ENCODE results near the gene KCTD17.
A peak's percentile ranks its signal among the peaks of the same experiment; 100 is the strongest.
"Not testable (repeated sequence)": the region's sequence is repeated elsewhere in the genome, so short reads cannot be mapped to it uniquely, and the experiment has no call there.

The KCTD17 gene

DNA sequence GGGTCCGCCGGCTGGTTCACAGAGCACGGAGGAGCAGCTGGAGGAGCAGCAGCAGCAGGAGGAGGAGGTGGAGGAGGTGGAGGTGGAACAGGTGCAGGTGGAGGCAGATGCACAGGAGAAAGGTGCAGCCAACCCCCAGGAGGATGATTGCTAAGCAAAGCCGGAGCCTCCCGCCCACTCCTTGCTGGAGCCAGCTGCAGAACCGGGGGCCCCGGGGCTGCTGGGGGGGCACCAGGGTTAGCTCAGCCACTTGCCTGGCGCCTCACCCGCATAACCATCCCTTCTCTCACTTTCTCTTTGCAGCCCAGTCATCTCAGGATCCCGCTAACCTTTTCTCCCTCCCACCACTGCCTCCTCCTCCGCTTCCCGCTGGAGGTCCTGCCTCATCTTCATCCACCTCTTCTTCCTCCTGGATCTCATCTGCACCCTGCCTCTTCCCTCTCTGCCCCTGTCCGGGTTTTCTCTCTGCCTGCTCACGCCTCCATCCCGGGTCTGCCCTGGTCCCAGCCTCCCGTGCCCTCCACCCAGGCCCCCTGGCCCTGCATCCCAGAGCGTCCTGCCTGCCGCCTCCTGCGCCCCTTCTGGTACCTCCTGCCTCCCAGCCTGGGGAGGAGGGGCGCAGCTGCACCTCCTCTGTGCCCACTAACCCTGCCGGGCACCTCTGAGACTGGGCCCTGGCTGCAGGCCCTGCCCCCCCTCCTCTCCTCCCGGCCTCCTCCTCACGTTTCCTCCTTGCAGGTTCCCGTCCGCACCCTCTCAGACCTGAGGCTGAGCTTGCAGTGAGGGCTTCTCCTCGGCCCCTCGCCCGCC lies 9.5 kb downstream of the KCTD17 start:
- DNase-seq (ENCODE audit: low spot score) = no peak

DNA sequence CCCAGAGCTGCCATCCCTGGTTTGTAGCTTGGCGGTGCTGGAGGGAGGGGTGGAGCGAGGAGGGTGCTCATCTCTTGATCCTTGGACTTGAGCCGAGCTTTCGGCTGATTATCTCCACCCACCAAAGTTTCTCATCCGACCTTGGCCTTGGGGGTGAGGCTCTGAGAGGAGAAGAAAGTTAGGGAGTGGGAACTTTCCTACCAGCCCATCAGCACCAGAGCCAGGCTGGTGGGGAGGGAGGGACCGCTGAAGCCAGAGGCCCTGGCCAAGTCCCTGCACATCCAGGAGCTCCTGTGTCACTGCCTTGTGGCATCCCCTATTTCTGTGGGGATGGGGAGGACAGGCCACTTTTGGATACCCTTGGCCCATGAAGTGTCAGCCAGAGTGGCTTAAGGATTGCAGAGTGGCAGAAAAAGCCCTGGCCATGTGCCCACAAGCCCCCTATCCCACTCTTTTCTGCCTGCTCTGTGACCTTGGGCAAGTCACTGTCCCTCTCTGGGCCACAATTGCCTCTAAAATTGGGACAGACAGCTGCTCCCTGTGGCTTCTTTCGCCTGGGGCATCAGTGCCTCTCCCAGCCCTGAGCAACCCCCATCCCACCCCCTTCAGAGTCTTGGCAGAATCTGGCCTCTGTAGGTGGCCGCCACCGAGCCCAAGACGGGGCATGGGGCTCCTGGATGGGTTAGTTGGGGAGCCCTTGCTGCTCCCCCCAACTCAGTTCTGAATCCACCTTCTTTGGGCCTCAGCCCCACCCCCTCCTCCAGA lies 10.3 kb downstream of the KCTD17 start:
- DNase-seq (ENCODE audit: low spot score) = no peak

DNA sequence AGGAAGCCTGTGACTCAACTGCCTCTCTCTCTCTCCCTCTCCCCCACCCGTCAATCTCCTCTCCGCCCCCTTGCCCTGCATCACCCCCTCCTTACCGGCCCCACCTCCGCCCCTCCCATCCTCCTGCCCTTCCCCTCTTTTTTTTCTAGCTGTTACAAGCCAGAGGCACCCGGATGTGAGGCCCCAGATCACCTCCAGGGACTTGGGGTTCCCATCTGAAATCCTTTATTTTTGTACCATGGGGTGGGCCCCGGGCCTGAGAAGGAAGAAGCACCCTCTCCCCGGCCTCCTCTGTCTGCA lies 10.8 kb downstream of the KCTD17 start:
- DNase-seq (ENCODE audit: low spot score) = no peak

GRCh38 chr22:37062702-37063381 lies 11.3 kb downstream of the KCTD17 start:
- no peak for DNase-seq (ENCODE audit: low spot score)

- DNase-seq (ENCODE audit: low spot score) = no peak
Observed at GRCh38 chr22:37063431-37064420, 12.2 kb downstream of the KCTD17 start.

- no peak for DNase-seq (ENCODE audit: low spot score)
Observed at GRCh38 chr22:37064553-37064952, 13.0 kb downstream of the KCTD17 start.

DNA sequence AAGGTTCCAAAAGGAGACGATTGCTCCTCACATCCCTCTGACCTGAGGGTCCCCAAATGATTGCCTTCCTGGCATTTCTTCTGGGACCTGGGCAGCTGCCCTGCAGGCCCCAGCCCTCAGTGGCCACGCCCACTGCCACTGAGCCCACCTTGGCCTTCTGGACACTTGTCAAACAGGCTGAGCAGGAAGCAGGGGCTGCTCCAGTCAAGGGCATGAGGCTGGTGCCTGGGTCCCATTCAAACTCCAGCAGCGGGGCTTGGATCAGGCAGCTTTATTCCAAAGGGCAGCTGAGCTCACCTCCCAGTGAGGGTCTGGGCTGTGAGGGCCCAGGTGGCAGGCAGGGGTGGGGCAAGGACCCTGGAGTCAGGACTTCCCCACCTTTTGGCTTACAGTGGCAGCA lies 13.6 kb downstream of the KCTD17 start:
- no peak for DNase-seq (ENCODE audit: low spot score)

- DNase-seq (ENCODE audit: low spot score) = no peak
Observed at GRCh38 chr22:37065961-37066360, 14.4 kb downstream of the KCTD17 start.

GRCh38 chr22:37067428-37067827 lies 15.9 kb downstream of the KCTD17 start:
- DNase-seq (ENCODE audit: low spot score) = no peak

- no peak for DNase-seq (ENCODE audit: low spot score)
Observed at GRCh38 chr22:37068859-37069258, 17.3 kb downstream of the KCTD17 start.

DNA sequence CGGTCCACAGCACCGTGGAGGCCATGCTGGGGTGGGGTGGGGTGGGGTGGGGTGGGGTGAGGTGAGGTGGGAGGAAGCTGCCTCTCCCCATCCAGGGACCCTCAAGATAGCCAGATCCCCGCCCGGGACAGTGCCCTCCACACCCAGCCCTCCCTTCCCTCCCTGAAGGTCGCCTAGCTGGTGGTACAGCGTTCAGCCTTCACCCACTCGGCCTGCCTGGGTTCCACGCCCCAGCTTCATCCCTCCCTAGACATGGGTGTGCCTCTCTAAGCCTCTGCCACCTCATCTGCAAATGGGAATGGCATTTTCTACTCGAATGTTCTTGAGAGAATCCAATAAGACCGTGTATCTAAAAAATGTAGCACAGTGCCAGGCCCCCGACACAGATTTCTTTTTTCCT lies 17.8 kb downstream of the KCTD17 start:
- no peak for DNase-seq (ENCODE audit: low spot score)

DNA sequence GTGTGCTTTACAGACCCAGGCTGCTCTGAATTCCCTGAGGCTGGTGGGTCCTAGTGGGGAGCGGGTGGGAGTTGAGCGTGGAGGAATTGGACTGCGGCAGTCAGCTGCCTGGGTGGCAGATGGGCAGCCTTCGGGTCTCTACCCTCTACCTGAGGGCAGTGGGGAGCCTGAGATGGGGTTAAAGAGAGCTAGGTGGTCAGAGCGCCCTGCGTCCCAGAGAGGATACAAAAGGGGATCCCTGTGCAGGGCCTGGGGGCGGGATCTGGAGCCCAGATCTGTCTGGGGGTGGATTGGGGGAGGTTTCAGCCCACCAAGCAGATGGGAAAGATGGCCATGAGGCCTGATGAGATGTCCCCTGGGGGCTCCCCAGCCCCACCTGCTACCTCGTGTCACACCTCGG lies 18.2 kb downstream of the KCTD17 start:
- no peak for DNase-seq (ENCODE audit: low spot score)

GRCh38 chr22:37070334-37070733 lies 18.8 kb downstream of the KCTD17 start:
- DNase-seq (ENCODE audit: low spot score) = no peak

GRCh38 chr22:37070744-37071143 lies 19.2 kb downstream of the KCTD17 start:
- no peak for DNase-seq (ENCODE audit: low spot score)

DNA sequence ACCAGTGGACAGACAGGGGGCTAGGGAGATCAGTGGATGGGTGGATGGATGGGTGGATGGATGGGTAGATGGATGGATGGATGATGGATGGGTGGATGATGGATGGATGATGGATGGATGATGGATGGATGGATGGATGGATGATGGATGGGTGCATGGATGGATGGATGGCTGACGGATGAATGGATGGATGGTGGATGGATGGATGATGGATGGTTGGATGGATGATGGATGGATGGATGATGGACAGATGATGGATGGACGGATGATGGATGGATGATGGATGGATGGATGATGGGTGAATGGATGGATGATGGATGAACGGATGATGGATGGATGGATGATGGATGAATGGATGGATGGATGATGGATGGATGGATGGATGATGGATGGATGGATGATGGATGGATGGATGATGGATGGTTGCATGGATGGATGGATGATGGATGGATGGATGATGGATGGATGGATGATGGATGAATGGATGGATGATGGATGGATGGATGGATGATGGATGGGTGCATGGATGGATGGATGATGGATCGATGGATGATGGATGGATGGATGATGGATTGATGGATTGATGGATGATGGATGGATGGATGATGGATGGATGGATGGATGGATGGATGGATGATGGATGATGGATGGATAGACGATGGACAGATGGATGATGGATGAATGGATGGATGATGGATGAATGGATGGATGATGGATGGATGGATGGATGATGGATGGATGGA lies 20.5 kb downstream of the KCTD17 start:
- not testable (repeated sequence) for DNase-seq (ENCODE audit: low spot score)

GRCh38 chr22:37072673-37073072 lies 21.1 kb downstream of the KCTD17 start:
- DNase-seq (ENCODE audit: low spot score) = no peak

GRCh38 chr22:37074537-37074936 lies 23.0 kb downstream of the KCTD17 start:
- DNase-seq (ENCODE audit: low spot score) = no peak

- DNase-seq (ENCODE audit: low spot score) = no peak
Observed at GRCh38 chr22:37075046-37075445, 23.5 kb downstream of the KCTD17 start.

GRCh38 chr22:37075822-37076433 lies 24.4 kb downstream of the KCTD17 start:
- no peak for DNase-seq (ENCODE audit: low spot score)

DNA sequence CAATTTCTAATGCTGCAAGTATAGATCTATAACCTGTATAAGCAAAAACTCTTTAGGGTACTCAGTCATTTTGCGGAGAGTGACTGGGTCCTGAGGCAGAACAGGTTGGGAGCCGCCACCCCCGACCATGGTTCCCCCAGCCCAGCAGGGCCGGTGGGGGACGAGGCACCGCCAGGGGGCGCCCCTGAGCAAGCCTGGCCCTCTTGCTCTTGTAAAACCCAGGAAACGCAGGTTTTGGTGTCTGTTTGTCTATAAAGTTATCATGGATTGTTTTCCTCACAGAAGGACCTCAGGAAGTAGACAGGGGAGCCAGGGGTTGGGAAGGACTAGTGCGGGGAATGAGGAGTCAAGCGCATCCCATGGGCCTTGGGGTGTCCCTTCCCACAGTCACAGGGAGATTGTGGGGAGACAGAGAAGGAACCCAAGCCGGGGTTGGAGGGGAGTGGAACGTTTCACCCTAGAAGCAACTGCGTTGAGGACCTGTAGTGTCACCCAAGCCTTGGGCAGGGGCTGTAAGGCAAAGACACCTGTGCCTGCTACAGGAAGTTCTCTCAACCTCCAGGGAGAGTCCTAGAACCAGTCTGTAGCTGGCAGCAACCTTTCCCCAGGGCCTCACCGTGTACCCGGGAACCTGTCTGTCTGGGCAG lies 26.4 kb downstream of the KCTD17 start:
- DNase-seq (ENCODE audit: low spot score) = peak; percentile 41
